Endothelial cell of umbilical vein (primary cell): ENCODE data around the gene PITPNM3. TPM values are rescaled to one million over a fixed set of nuclear protein-coding genes. Genes with fewer than 3 reads are reported as not detected.

Experiments
- BruUV-seq: library from RNA; stranded (reverse); fragments of 400-500 nt; replicated peaks from 2 replicates; lab custom pipeline; 2021; lab: Mats Ljungman, UMichigan
- CTCF ChIA-PET: fragments of 300-600, 350-600 bp; sonication (Branson Sonifier 250); formaldehyde crosslinking; loops from one replicate; lab custom pipeline; 2021; ENCODE audit warnings: antibody characterized with exemption, inconsistent platforms; lab: Charles Lee
- POLR2A ChIA-PET: fragments of 300-600, 350-600 bp; sonication (Branson Sonifier 250); formaldehyde crosslinking; loops from one replicate; lab custom pipeline; 2021; ENCODE audit warnings: antibody characterized with exemption, inconsistent platforms; lab: Charles Lee
- DNase-seq: peaks from one replicate; pipeline ENCODE4 v3.0.0-alpha.2; 2011; ENCODE audit warnings: low read depth, low spot score
- FAIRE-seq: peaks from 2 replicates; lab custom pipeline; 2011; peaks lifted over from hg19 to GRCh38; lab: Jason Lieb, UNC
- H2AFZ ChIP-seq: 2 replicates; pipeline ENCODE4 v1.6.0; 2012; ENCODE audit warnings: low read depth, low read length, control low read depth, inconsistent platforms
- H3K27ac ChIP-seq: 2 replicates; pipeline ENCODE4 v1.5.1; 2011; ENCODE audit warnings: low read depth, mild to moderate bottlenecking, control low read depth, low read length, moderate library complexity; ENCODE audit not compliant: insufficient read depth
- H3K27me3 ChIP-seq, 2 experiments: 2 replicates each; pipeline versions ENCODE4 v1.6.0 to v1.6.1; 2011; ENCODE audit warnings: low read length in 2 of 2, mixed read lengths in 1 of 2; ENCODE audit not compliant: control insufficient read depth in 2 of 2, insufficient read depth in 2 of 2
- H3K36me3 ChIP-seq, 2 experiments: 2 replicates in 1 of 2; 3 replicates in 1 of 2; pipeline ENCODE4 v1.5.1; 2011; ENCODE audit warnings: low read length in 2 of 2, mild to moderate bottlenecking in 1 of 2, moderate library complexity in 1 of 2; ENCODE audit not compliant: control insufficient read depth in 2 of 2, insufficient read depth in 2 of 2; ENCODE audit errors: extremely low read depth in 1 of 2
- H3K4me1 ChIP-seq: 3 replicates; pipeline ENCODE4 v1.5.1; 2011; ENCODE audit warnings: mild to moderate bottlenecking, low read length; ENCODE audit not compliant: control insufficient read depth, insufficient read depth; ENCODE audit errors: extremely low read depth
- H3K4me2 ChIP-seq: 2 replicates; pipeline ENCODE4 v1.6.1; 2011; ENCODE audit warnings: low read length, control low read depth, mixed read lengths; ENCODE audit not compliant: insufficient read depth
- H3K4me3 ChIP-seq, 3 experiments: fragments of 200-600 bp in 1 of 3; sonication (generic), shearing (Covaris generic) in 1 of 3; replicated peaks in 1 of 3; 2 replicates each; pipeline ENCODE4 v1.5.1; 2011 to 2016; ENCODE audit warnings: control low read depth in 3 of 3, low read length in 3 of 3, mild to moderate bottlenecking in 2 of 3, inconsistent platforms in 1 of 3, low read depth in 1 of 3, moderate library complexity in 1 of 3; ENCODE audit not compliant: insufficient read depth in 1 of 3
- H3K79me2 ChIP-seq: 2 replicates; pipeline ENCODE4 v1.6.0; 2012; ENCODE audit warnings: low read length, inconsistent platforms; ENCODE audit not compliant: control insufficient read depth, insufficient read depth
- H3K9ac ChIP-seq: replicated peaks from 2 replicates; pipeline ENCODE3; 2011; ENCODE audit warnings: low read length, control low read depth; ENCODE audit not compliant: insufficient read depth; ENCODE audit errors: extremely low read depth
- H3K9me1 ChIP-seq: replicated peaks from 3 replicates; pipeline ENCODE4 v1.6.0; 2011; ENCODE audit warnings: mild to moderate bottlenecking, low read length; ENCODE audit not compliant: control insufficient read depth, insufficient read depth; ENCODE audit errors: extremely low read depth
- H3K9me3 ChIP-seq: replicated peaks from 2 replicates; pipeline ENCODE4 v1.5.1; 2012; ENCODE audit warnings: low read length, inconsistent platforms; ENCODE audit not compliant: control insufficient read depth, insufficient read depth
- H4K20me1 ChIP-seq: replicated peaks from 2 replicates; pipeline ENCODE3; 2011; ENCODE audit warnings: mild to moderate bottlenecking, low read length; ENCODE audit not compliant: control insufficient read depth, insufficient read depth; ENCODE audit errors: extremely low read depth
- CTCF ChIP-seq, 2 donors: IDR thresholded peaks; 1 replicate in 1 of 2; 2 replicates in 1 of 2; pipeline ENCODE4 v1.5.1; 2011; ENCODE audit warnings: low read length in 2 of 2, mild to moderate bottlenecking in 2 of 2, moderate library complexity in 2 of 2, control low read depth in 1 of 2, inconsistent platforms in 1 of 2, low read depth in 1 of 2; ENCODE audit not compliant: insufficient read depth in 1 of 2; ENCODE audit errors: extremely low read depth in 1 of 2
- EZH2 ChIP-seq: IDR thresholded peaks from 2 replicates; pipeline ENCODE4 v1.6.1; 2012; ENCODE audit warnings: borderline replicate concordance, low read depth, mild to moderate bottlenecking, moderate library complexity, low read length, inconsistent platforms; ENCODE audit not compliant: severe bottlenecking
- FOS ChIP-seq: IDR thresholded peaks from 2 replicates; pipeline ENCODE4 v1.6.1; 2011; ENCODE audit warnings: mild to moderate bottlenecking, low read length, moderate library complexity, borderline replicate concordance; ENCODE audit not compliant: insufficient read depth
- GATA2 ChIP-seq: IDR thresholded peaks from 2 replicates; pipeline ENCODE4 v1.7.0; 2011; ENCODE audit warnings: low read depth, mild to moderate bottlenecking, moderate library complexity, mixed read lengths, low read length; ENCODE audit not compliant: insufficient read length, insufficient read depth
- JUN ChIP-seq: IDR thresholded peaks from 2 replicates; pipeline ENCODE4 v1.6.1; 2011; ENCODE audit warnings: borderline replicate concordance, low read depth; ENCODE audit not compliant: insufficient read length, insufficient read depth
- MAX ChIP-seq: IDR thresholded peaks from 2 replicates; pipeline ENCODE4 v1.6.1; 2011; ENCODE audit not compliant: insufficient read depth, insufficient read length
- MYC ChIP-seq: IDR thresholded peaks from one replicate; pipeline ENCODE4 v1.6.1; 2011; ENCODE audit warnings: mild to moderate bottlenecking, low read depth, low read length
- POLR2A ChIP-seq: IDR thresholded peaks from 2 replicates; pipeline ENCODE4 v1.6.1; 2012; ENCODE audit warnings: low read depth, mild to moderate bottlenecking, control low read depth, low read length
- POLR2AphosphoS5 ChIP-seq: IDR thresholded peaks from 2 replicates; pipeline ENCODE4 v1.6.1; 2012; ENCODE audit warnings: low read depth, mild to moderate bottlenecking, control low read depth, low read length, moderate library complexity; ENCODE audit not compliant: insufficient read depth
- dilution Hi-C: fragments of 300-500 bp; cut with MboI; formaldehyde crosslinking; loops from one replicate; pipeline ENCODE4 v1.15.0; 2019; ENCODE audit warnings: low sequenced_read_pairs; ENCODE audit not compliant: extremely low pct_ligation_motif_present
- intact Hi-C: fragments of 100-400 bp; cut with micrococcal nuclease; formaldehyde crosslinking; loops from one replicate; pipeline ENCODE4 v1.10.0; 2022
- polyA plus RNA-seq, 4 experiments: library from polyadenylated mRNA; depleted of rRNA in 3 of 4; stranded (reverse) in 3 of 4; unstranded in 1 of 4; fragments of >200 nt; gene quantifications; 2 replicates each; pipeline versions ENCODE4 v1.2.1 to v1.2.3, GENCODE V29; 2011 to 2012; ENCODE audit warnings: missing spikeins in 1 of 4
- total RNA-seq: library from RNA; stranded (reverse); gene quantifications from 2 replicates; pipeline ENCODE4 v1.2.3, GENCODE V29; 2021

The PITPNM3 gene
- total and polyA plus RNA-seq, 2 donors (not counting 3 experiments of a cell fraction or from before 2014, with no cell fraction given) = 1.0 to 1.9 TPM

GRCh38 chr17:6569370-6570285 is 13.3 kb upstream of the PITPNM3 start:
- Histone ChIP-seq H3K4me2 (no peak overlapping the region), H2AFZ (no peak overlapping the region), H3K27ac (no peak overlapping the region), H3K36me3 (no peaks in the 10 kb centered on the region), H3K9ac (no peak overlapping the region), H4K20me1 (no peaks in the 10 kb centered on the region), H3K4me1 (peaks cover 3% of the 10 kb centered on the region), H3K9me3 (no peaks in the 10 kb centered on the region), H3K9me1 (no peaks in the 10 kb centered on the region), H3K27me3 (no peaks in the 10 kb centered on the region), H3K79me2 (no peaks in the 10 kb centered on the region), H3K4me3 (no peak overlapping the region)
- FAIRE-seq = no peak
- dilution Hi-C loops (no loop called here), intact Hi-C loops (no loop called here)
- no peak for TF ChIP-seq JUN
- ChIA-PET CTCF (no interaction called here), POLR2A (no interaction called here)
- no peak for DNase-seq
- BruUV-seq = no TSS peak

GRCh38 chr17:6568184-6568758 is 11.9 kb upstream of the PITPNM3 start:
- FAIRE-seq = no peak
- no peak overlapping the region for H3K9ac ChIP-seq
- intact Hi-C loops = no loop called here

More at GRCh38 chr17:6568184-6568758, 11.9 kb upstream of the PITPNM3 start:
- CTCF ChIA-PET = interaction anchor here (0.6 kb wide), 1 partner anchor 8 kb away, joined by 3 read pairs; no protein-coding TSS in a partner anchor
- TF ChIP-seq POLR2AphosphoS5 (no peak), EZH2 (no peak), GATA2 (no peak), JUN (no peak), MAX (no peak), POLR2A (no peak), MYC (no peak), CTCF (IDR thresholded peaks at IDR 0.05; ENCODE audit: extremely low read depth in 1 of 2, insufficient read depth in 1 of 2, low read depth in 1 of 2, low read length in 2 of 2) (no peak), FOS (no peak)
- Histone ChIP-seq H3K79me2 (no peaks in the 10 kb centered on the region), H3K27me3 (no peaks in the 10 kb centered on the region), H3K4me2 (no peak overlapping the region), H2AFZ (no peak overlapping the region), H4K20me1 (no peaks in the 10 kb centered on the region), H3K27ac (no peak overlapping the region), H3K9me1 (no peaks in the 10 kb centered on the region), H3K9me3 (no peaks in the 10 kb centered on the region), H3K4me3 (no peak overlapping the region), H3K36me3 (no peaks in the 10 kb centered on the region), H3K4me1 (no peaks in the 10 kb centered on the region)
- no peak for DNase-seq
- BruUV-seq = no TSS peak
- dilution Hi-C loops = no loop called here
- POLR2A ChIA-PET = no interaction called here
